Mesenchymal stem cell (in vitro differentiated cells and primary cell): Measurements from ENCODE around the gene C1QTNF5.

ENCODE experiments used
- DNase-seq: peaks from one replicate; pipeline ENCODE4 v3.0.0-alpha.2; 2013
- H2AFZ ChIP-seq: one replicate; pipeline ENCODE4 v1.6.1; 2013; ENCODE audit warnings: low read depth, mild to moderate bottlenecking, control low read depth, inconsistent platforms, low read length, moderate library complexity
- H2AK5ac ChIP-seq: 2 replicates; pipeline ENCODE4 v1.6.1; 2013; ENCODE audit warnings: low read length, moderate library complexity, mild to moderate bottlenecking, inconsistent platforms; ENCODE audit not compliant: severe bottlenecking
- H2BK120ac ChIP-seq: one replicate; pipeline ENCODE4 v1.6.1; 2013; ENCODE audit warnings: low read depth, mild to moderate bottlenecking, inconsistent platforms, low read length, moderate library complexity
- H2BK12ac ChIP-seq, 2 experiments: one replicate each; pipeline ENCODE4 v1.6.1; 2013; ENCODE audit warnings: inconsistent platforms in 2 of 2, low read length in 2 of 2, mild to moderate bottlenecking in 2 of 2, moderate library complexity in 2 of 2, control low read depth in 1 of 2
- H2BK15ac ChIP-seq: one replicate; pipeline ENCODE4 v1.6.1; 2013; ENCODE audit warnings: mild to moderate bottlenecking, low read depth, inconsistent platforms; ENCODE audit not compliant: poor library complexity, severe bottlenecking
- H2BK5ac ChIP-seq: 2 replicates; pipeline ENCODE4 v1.6.1; 2013; ENCODE audit warnings: low read depth, mild to moderate bottlenecking, low read length, control low read depth, inconsistent platforms; ENCODE audit not compliant: poor library complexity, severe bottlenecking
- H3K14ac ChIP-seq, 2 experiments: one replicate each; pipeline ENCODE4 v1.6.1; 2013; ENCODE audit warnings: inconsistent platforms in 2 of 2, low read length in 2 of 2, control low read depth in 1 of 2, mild to moderate bottlenecking in 1 of 2, moderate library complexity in 1 of 2
- H3K18ac ChIP-seq, 2 experiments: one replicate each; pipeline ENCODE4 v1.6.1; 2013; ENCODE audit warnings: inconsistent platforms in 2 of 2, low read length in 2 of 2, control low read depth in 1 of 2, low read depth in 1 of 2, mild to moderate bottlenecking in 1 of 2
- H3K23ac ChIP-seq, 2 experiments: one replicate each; pipeline ENCODE4 v1.6.1; 2013; ENCODE audit warnings: inconsistent platforms in 2 of 2, low read length in 2 of 2, mild to moderate bottlenecking in 2 of 2, moderate library complexity in 2 of 2, control low read depth in 1 of 2
- H3K27ac ChIP-seq: 2 replicates; pipeline ENCODE4 v1.5.1; 2013; ENCODE audit warnings: mild to moderate bottlenecking, moderate library complexity, low read length, control low read depth, inconsistent platforms; ENCODE audit not compliant: poor library complexity, severe bottlenecking
- H3K27me3 ChIP-seq, 2 experiments: 2 replicates each; pipeline versions ENCODE4 v1.6.1 to v1.7.0; 2013; ENCODE audit warnings: low read length in 2 of 2, mild to moderate bottlenecking in 2 of 2, moderate library complexity in 2 of 2, control low read depth in 1 of 2, inconsistent platforms in 1 of 2; ENCODE audit not compliant: control insufficient read depth in 1 of 2, insufficient read depth in 1 of 2
- H3K36me3 ChIP-seq, 2 experiments: 2 replicates each; pipeline versions ENCODE4 v1.6.1 to v1.7.0; 2013; ENCODE audit warnings: low read length in 2 of 2, control low read depth in 1 of 2, inconsistent platforms in 1 of 2, low read depth in 1 of 2, mild to moderate bottlenecking in 1 of 2; ENCODE audit not compliant: insufficient read depth in 2 of 2, control insufficient read depth in 1 of 2
- H3K4ac ChIP-seq, 2 experiments: one replicate each; pipeline ENCODE4 v1.6.1; 2013; ENCODE audit warnings: inconsistent platforms in 2 of 2, low read length in 2 of 2, mild to moderate bottlenecking in 2 of 2, moderate library complexity in 2 of 2, control low read depth in 1 of 2, low read depth in 1 of 2
- H3K4me1 ChIP-seq: 2 replicates; pipeline ENCODE4 v1.6.1; 2013; ENCODE audit warnings: low read depth, low read length, control low read depth; ENCODE audit not compliant: control insufficient read depth, insufficient read depth
- H3K4me2 ChIP-seq: 2 replicates; pipeline ENCODE4 v1.6.1; 2013; ENCODE audit warnings: low read length, mild to moderate bottlenecking, inconsistent platforms; ENCODE audit not compliant: poor library complexity, severe bottlenecking
- H3K4me3 ChIP-seq, 2 experiments: 2 replicates each; pipeline versions ENCODE4 v1.5.1 to v1.7.0; 2013; ENCODE audit warnings: low read length in 2 of 2, mild to moderate bottlenecking in 2 of 2, control low read depth in 1 of 2, low read depth in 1 of 2; ENCODE audit not compliant: insufficient read depth in 1 of 2
- H3K79me1 ChIP-seq: replicated peaks from 2 replicates; pipeline ENCODE4 v1.6.1; 2013; ENCODE audit warnings: mild to moderate bottlenecking, control low read depth, low read length, inconsistent platforms; ENCODE audit not compliant: poor library complexity, severe bottlenecking
- H3K9ac ChIP-seq: 2 replicates; pipeline ENCODE4 v1.7.0; 2013; ENCODE audit warnings: mild to moderate bottlenecking, low read length, moderate library complexity
- H3K9me3 ChIP-seq: 2 replicates; pipeline ENCODE4 v1.7.0; 2013; ENCODE audit warnings: mild to moderate bottlenecking, low read length; ENCODE audit not compliant: control insufficient read depth
- H4K8ac ChIP-seq: one replicate; pipeline ENCODE4 v1.6.1; 2013; ENCODE audit warnings: inconsistent platforms, mild to moderate bottlenecking, low read length, moderate library complexity
- H4K91ac ChIP-seq: one replicate; pipeline ENCODE4 v1.6.1; 2013; ENCODE audit warnings: mild to moderate bottlenecking, low read length, inconsistent platforms
- WGBS: methylation state at CpG from one replicate; pipeline ENCODE4 v1.1.7; 2013; ENCODE audit warnings: mixed read lengths; 5-methylcytosine and 5-hydroxymethylcytosine counted together

Gene C1QTNF5

DNA sequence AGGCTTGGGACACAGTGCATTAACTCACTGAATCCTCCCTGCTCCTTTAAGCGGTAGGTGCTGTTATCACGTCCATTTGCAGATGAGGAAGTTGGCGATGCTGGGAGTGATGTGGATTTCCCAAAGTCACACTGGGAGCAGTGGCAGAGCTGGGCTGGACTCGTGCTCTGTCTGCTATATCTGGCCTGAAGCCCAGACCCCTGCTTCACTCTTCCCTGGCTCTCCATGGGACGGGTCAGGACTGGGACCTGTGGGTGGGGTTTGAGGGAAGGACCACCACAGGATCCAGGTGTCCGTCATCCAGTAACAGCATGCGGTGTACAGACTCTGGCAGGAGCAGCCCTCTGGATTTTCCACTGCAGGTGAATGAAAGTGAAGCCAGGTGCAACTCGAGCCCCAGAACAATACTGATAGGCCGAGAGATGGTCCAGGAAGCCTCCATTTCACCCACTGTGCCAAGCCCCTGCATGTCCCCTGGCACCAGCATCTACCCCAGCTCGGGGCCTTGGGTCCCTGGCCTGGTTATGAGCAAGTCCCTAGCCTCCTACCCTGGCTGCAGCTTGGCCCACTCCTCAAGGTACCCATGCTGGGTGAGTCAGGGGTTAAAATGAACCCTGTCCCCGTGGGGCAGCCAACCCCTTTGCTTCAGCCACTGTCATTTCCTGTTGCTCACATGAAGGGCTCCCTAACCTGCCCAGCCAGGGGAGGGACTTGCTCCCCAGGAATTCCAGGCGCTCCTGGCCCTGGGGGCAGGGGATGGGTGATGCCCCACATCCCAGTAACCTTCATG, 36.6 kb upstream of the C1QTNF5 start:
- Histone ChIP-seq H3K18ac (no peak overlapping the region), H3K4ac (no peak overlapping the region), H2BK5ac (no peak overlapping the region), H3K27ac (no peak overlapping the region), H2AFZ (no peak overlapping the region), H3K79me1 (no peaks in the 10 kb centered on the region), H3K4me1 (peaks cover 17% of the 10 kb centered on the region), H4K91ac (peak overlapping the region; percentile 28), H3K27me3 (peaks cover 0 to 57% of the 10 kb centered on the region in 2 experiments), H2BK15ac (no peak overlapping the region), H3K23ac (no peak overlapping the region), H2BK12ac (no peak overlapping the region), H3K14ac (no peak overlapping the region), H3K4me3 (no peak overlapping the region), H4K8ac (no peak overlapping the region), H3K36me3 (no peaks in the 10 kb centered on the region), H2BK120ac (no peak overlapping the region), H3K9ac (no peak overlapping the region), H3K4me2 (no peak overlapping the region), H3K9me3 (no peaks in the 10 kb centered on the region), H2AK5ac (no peak overlapping the region)
- 70% methylated on average over 11 of the region's 12 CpGs for WGBS
- no peak for DNase-seq

DNA sequence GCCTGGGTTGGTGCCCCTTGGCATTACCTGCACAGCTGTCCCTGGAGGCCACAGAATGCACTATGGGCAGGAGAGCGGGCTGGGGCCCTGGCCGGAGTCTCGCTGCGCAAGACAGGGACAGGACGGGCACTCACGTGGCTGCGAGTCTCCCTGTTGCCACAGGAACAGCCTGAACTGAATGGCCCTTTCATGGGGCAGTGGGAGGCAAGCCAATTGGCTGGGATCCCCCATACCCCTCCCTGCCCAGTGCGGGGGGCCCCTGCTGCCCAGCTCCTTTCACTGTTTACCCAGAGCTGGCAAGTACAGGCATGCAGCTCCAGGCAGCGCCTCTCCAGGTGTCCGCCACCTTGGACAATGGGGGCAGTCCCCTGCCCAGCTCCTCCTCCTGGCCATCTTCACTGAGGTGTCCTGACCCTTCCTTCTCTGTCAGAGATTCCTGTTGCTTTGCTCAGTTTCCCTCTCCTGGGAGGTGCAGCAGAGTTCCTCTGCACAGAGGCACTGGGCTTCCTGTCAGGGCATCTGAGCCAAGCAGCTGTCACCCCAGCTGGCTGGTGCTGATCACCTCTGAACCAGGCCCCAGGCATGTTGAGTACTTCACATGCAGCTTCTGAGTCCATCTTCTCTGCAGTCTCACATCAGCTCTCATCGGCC, 35.6 kb upstream of the C1QTNF5 start:
- Histone ChIP-seq H2BK5ac (no peak overlapping the region), H3K36me3 (no peaks in the 10 kb centered on the region), H3K4ac (no peak overlapping the region), H3K14ac (no peak overlapping the region), H4K8ac (no peak overlapping the region), H3K4me3 (peak overlapping the region in 1 of 2 experiments; percentile 32), H3K27ac (no peak overlapping the region), H3K4me1 (peaks cover 12% of the 10 kb centered on the region), H3K27me3 (peaks cover under 1 to 64% of the 10 kb centered on the region in 2 experiments), H3K9ac (peak overlapping the region; percentile 57), H4K91ac (no peak overlapping the region), H3K79me1 (no peaks in the 10 kb centered on the region), H3K9me3 (no peaks in the 10 kb centered on the region), H2BK15ac (no peak overlapping the region), H2BK12ac (no peak overlapping the region), H2AK5ac (no peak overlapping the region), H2BK120ac (no peak overlapping the region), H2AFZ (no peak overlapping the region), H3K4me2 (no peak overlapping the region), H3K23ac (no peak overlapping the region), H3K18ac (no peak overlapping the region)
- 93% methylated on average over 11 of the region's 11 CpGs for WGBS
- no peak for DNase-seq

DNA sequence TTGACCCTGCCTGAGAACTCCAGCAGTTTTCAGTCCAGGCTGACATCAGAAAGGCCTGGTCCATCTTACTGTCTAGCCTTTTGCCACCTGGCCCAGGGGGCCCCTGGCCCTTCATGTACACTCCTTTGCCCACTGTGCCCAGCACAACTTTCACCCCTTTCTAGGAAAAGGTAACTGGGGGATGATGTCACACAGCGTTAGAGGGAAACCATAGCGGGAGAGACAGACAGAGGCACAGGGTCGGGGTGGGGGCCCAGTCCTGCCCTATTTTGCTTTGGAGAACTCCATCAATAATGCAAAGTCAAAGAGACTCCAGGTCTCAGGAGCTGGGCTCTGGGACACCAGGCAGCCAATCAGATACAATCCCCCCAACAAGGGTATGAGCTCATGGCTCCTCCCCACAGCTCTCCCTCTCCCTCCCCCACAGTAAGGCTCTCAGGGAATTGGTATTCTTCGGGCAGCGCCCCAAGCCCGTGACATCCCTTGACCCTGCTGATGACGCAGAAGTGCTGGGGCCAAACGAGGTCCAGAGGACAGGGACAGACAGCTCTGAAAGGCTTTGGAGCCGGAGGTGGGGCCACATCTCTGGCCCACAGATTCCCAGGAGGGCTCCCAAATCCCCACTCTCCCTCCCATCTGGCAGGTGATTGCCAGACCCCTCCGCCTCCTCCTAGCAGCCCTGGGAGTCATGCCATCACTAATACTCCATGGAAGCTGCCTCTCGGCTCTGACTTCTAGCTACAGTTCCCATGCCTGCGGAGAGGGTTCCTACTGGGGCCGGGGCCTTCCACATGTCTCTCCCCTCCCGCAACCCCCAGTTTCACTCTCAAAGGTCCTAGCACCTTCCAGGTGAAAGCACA, 34.9 kb upstream of the C1QTNF5 start:
- WGBS: 69% methylated on average over 14 of the region's 14 CpGs
- H2BK120ac ChIP-seq: peak overlapping the region; percentile 22

More for the DNA sequence above, 34.9 kb upstream of the C1QTNF5 start:
- no peaks in the 10 kb centered on the region for H3K9me3 ChIP-seq
- H3K23ac ChIP-seq: no peak overlapping the region
- H3K18ac ChIP-seq: no peak overlapping the region
- peak overlapping the region; percentile 61 for H3K9ac ChIP-seq
- no peak overlapping the region for H3K4me2 ChIP-seq
- H2BK15ac ChIP-seq: no peak overlapping the region
- H3K4me1 ChIP-seq: peaks cover 8% of the 10 kb centered on the region
- no peak overlapping the region for H4K91ac ChIP-seq
- no peaks in the 10 kb centered on the region for H3K79me1 ChIP-seq
- DNase-seq: peak; percentile 40
- H2BK12ac ChIP-seq: no peak overlapping the region
- H3K4ac ChIP-seq: no peak overlapping the region
- H4K8ac ChIP-seq: no peak overlapping the region
- H2BK5ac ChIP-seq: no peak overlapping the region
- peak overlapping the region; percentile 30 to 32 for H3K4me3 ChIP-seq
- H3K27ac ChIP-seq: no peak overlapping the region
- no peak overlapping the region for H2AK5ac ChIP-seq
- H3K36me3 ChIP-seq: no peaks in the 10 kb centered on the region
- no peak overlapping the region for H2AFZ ChIP-seq
- peaks cover 4 to 64% of the 10 kb centered on the region in 2 experiments for H3K27me3 ChIP-seq
- H3K14ac ChIP-seq: no peak overlapping the region
